Adipose tissue (tissue), 3 donors: ENCODE measurements around the gene SSNA1. TPM values are rescaled to one million over a fixed set of nuclear protein-coding genes. Genes with fewer than 3 reads are reported as not detected.

Experiments used
- H3K27ac ChIP-seq: one replicate; pipeline ENCODE4 v1.5.1; 2013; ENCODE audit warnings: low read depth, low read length
- WGBS, 3 donors: extraction: QIAGEN DNeasy Blood & Tissue Kit; methylation state at CpG; one replicate each; pipeline ENCODE4 v1.1.7; 2013; 5-methylcytosine and 5-hydroxymethylcytosine counted together
- polyA plus RNA-seq, 3 donors: library from polyadenylated mRNA; stranded (reverse); fragments of 200-250 nt; gene quantifications; one replicate each; pipeline ENCODE4 v1.2.3, GENCODE V29; 2013
- donor health status: healthy with polysubstance abuse.
- donor health status: Bipolar disorder and iron deficiency.
- donor health status: healthy.

The SSNA1 gene
- polyA plus RNA-seq, 3 donors = 70.9 to 103 (median 98.2) TPM

GRCh38 chr9:137223078-137223970 is 34.8 kb downstream of the SSNA1 start:
- 1 to 3% (median 1%) methylated on average over 47 to 63 of the region's 63 CpGs for WGBS, 3 donors
- no peak overlapping the region for H3K27ac ChIP-seq

DNA sequence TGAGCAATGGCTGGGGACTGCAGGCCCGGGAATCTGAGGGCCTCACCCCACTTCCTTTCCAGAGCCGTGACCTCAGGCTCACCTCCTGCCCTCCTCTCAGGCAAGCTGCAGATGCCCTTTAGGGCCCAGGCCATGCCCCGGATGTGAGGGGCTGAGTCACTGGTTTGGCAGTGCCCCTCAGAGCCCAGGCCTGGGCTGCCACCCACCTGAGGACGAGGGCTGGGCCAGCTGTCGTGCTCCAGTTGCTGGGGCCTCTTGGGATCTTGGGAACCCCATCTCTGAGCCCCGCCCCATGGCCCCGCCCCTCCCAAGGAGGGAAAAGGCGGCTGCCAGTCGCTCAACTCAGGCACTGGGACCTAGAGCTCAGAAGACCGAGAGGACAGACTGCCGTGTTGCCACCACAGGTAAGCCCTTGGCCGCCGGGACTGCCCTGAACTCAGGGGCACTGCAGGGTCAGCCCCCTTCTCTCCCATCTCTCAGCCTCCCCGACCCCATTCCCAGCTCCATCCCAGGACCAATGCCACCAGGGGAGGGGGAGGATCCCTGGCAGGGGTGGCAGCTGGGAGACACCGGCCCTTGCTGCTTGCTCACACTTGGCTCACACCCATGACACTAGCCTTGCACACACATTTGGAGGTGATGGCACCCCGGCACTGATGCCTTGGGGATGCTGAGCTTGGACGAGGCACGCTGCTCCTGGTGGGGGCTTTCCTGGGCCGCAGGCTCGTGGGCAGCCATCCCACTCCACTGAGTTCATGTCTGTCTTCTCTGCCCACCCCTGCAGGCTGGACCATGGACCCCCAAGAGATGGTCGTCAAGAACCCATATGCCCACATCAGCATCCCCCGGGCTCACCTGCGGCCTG is 36.6 kb downstream of the SSNA1 start, which contains the start of gene CYSRT1:
TSS of gene CYSRT1 (plus strand) at position 345 of the 865 bp plus-strand sequence. CDS start at position 793, 448 bp downstream.
- 54 to 56% (median 55%) methylated on average over 22 to 23 of the region's 23 CpGs for WGBS, 3 donors
- H3K27ac ChIP-seq = no peak within 1 kb of the TSS

- no peak overlapping the region for H3K27ac ChIP-seq
- WGBS, 3 donors = 79% methylated on average over 21 of the region's 21 CpGs
Measured at GRCh38 chr9:137225699-137226331, 37.3 kb downstream of the SSNA1 start.

- 64 to 70% (median 66%) methylated on average over 18 of the region's 18 CpGs for WGBS, 3 donors
- H3K27ac ChIP-seq = no peak overlapping the region
Measured at GRCh38 chr9:137226338-137227053, 38.0 kb downstream of the SSNA1 start.

DNA sequence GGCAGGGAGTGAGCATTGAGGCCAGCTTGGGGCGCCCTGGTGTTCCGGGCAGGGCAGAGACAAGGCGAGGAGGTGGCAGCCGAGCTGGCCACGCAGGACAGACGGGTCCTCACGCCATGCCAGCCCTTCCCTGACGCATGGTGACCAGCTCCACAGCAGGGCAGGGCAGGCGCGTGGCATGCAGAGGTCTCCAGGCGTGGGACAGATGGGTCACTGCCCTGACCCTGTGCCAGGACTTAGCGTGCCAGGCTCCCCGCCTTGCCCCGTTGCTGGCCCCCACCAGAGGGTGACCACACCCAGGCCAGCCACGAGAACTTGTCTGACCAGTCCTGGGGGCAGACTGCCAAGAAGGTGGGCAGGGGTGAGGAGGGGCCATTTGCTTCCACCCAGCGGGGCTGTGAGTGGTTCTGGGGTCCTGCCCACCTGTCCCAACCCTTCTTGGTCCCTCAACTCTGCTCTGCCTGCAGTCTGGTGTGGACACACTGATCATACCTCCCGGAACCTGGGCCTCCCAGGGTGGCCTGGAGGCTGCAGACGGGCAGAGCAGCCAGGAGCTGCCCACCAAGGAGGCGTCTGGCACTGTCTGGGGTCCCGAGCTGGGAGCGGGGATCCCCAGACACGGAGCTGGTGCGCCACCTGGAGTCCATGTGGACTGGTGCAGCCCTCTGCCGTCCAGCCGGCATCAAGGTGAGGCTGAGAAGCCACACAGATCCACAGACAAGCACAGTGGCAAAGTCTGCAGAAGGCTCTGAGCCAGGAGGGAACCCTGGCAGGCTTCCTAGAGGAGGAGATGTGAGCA is 38.8 kb downstream of the SSNA1 start, which contains the start of gene RNF224:
TSS of gene RNF224 (plus strand) at position 449 of the 799 bp plus-strand sequence. CDS start 834 bp downstream, outside the sequence.
- WGBS, 3 donors = 11 to 39% (median 31%) methylated on average over 22 to 25 of the region's 25 CpGs
- H3K27ac ChIP-seq = no peak within 1 kb of the TSS

- WGBS, 3 donors = 25 to 43% (median 33%) methylated on average over 18 of the region's 18 CpGs
- no peak overlapping the region for H3K27ac ChIP-seq
Measured at GRCh38 chr9:137227853-137228505, 39.5 kb downstream of the SSNA1 start.

- 53 to 57% (median 56%) methylated on average over 27 to 29 of the region's 29 CpGs for WGBS, 3 donors
- H3K27ac ChIP-seq = no peak overlapping the region
Measured at GRCh38 chr9:137228506-137228967, 40.1 kb downstream of the SSNA1 start.

- WGBS, 3 donors = 59 to 73% (median 61%) methylated on average over 26 to 27 of the region's 27 CpGs
- no peak overlapping the region for H3K27ac ChIP-seq
Measured at GRCh38 chr9:137228968-137229896, 40.8 kb downstream of the SSNA1 start.

DNA sequence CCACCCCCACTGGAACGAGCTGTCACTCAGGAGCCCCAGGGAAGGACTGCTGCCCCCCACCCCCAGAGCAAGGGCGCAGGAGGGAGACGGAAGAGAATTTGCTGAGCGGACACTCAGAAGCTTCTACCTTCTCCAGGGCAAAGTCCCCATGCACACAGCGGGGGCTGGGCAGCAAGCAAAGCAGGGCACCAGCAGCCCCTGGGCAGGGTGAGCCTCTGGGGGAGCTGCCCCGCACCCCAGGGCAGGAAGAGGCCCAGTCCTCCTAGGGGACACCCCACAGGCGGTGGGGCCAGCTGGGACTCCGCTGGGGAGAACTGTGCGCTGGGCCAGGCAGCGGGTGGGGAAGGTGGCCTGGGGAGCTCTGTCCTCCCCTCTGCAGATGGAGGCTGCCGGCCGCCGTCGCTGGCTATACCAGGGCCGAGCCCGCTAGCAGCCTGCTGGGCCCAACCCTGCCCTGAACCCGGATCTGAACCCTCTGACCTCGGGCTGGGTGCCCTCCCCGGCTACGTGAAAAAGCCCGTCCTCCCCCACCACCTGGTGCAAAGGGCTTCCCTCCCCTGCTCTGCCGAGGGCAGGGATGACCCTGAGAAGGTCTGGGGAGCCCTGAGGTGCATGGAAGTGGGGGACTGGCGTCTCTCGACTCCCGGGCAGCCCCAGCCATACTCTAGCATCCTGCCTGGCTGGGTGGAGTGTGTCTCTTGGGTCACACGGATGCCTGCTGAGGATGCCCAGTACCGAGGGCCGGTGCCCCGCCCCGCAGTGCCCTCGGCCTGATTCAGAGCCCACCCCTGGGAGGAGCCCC is 41.6 kb downstream of the SSNA1 start:
- WGBS, 3 donors = 57 to 63% (median 59%) methylated on average over 24 to 31 of the region's 31 CpGs
- H3K27ac ChIP-seq = no peak overlapping the region

- WGBS, 3 donors = 62 to 72% (median 72%) methylated on average over 14 of the region's 14 CpGs
- H3K27ac ChIP-seq = no peak within 1 kb of the TSS
Measured at GRCh38 chr9:137230705-137231371, 42.4 kb downstream of the SSNA1 start, which contains the start of gene SLC34A3. TSS of gene SLC34A3 (plus strand) at chr9:137230901. CDS start at chr9:137231703, 802 bp downstream.

DNA sequence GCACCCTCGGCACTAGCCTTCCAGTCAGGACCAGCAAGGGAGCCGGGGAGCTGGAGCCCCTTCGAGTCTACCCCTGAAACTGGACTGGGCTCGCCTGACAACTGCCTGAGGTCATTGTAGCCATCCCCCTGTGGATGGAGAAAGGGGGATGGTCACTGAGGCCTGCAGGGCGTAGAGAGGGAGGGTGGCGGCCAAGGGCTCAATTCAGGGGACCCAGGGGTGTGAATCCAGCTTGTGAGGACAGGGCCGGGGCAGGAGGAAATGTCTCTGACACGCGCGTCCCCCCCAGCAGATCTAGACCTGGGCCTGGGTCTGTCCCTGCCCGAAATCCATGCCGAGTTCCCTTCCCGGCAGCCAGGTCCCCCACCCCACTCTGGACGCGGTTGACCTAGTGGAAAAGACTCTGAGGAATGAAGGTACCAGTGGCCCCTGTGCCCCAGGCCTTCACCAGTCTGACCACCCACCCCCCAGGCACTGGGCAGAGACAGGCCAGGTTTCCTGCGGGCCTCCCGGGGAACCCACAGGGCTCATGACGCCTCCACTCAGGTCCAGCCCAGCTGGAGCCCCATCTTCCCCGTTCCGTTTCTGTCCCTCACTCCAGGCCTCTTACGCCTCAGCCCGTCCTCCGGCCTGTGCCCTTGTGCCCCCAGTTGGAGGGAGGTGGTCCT is 43.0 kb downstream of the SSNA1 start:
- WGBS, 3 donors = 79 to 89% (median 81%) methylated on average over 22 to 23 of the region's 23 CpGs
- no peak overlapping the region for H3K27ac ChIP-seq

DNA sequence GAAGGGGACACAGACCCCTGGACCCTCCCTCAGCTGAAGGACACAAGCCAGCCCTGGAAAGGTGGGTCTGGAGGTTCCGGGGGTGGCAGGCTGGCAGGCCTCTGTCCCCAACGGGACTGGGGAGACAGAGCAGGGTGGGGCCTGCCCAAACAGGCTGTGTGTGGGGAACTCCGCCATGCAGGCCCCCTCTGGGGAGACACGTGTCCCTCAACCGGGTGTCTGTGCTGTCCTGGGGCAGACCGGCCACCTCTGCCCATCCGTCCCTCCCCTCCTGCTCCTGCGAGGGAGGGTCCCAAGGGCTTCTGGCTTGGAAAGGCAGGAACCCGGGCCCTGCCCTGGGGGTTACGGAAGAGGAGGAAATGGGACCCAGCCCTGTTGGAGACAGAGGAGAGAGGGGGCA is 43.6 kb downstream of the SSNA1 start:
- WGBS, 3 donors = 57 to 78% (median 69%) methylated on average over 10 of the region's 10 CpGs

GRCh38 chr9:137232510-137232909 is 44.0 kb downstream of the SSNA1 start:
- H3K27ac ChIP-seq = no peak overlapping the region
- WGBS, 3 donors = 66 to 87% (median 75%) methylated on average over 21 to 24 of the region's 24 CpGs

More for the DNA sequence above, 43.6 kb downstream of the SSNA1 start:
- H3K27ac ChIP-seq = no peak overlapping the region
